Upper lobe of right lung (tissue), 1 donor: ENCODE measurements around the gene FGFR2. TPM values are rescaled to one million over a fixed set of nuclear protein-coding genes. Genes with fewer than 3 reads are reported as not detected.
A peak's percentile ranks its signal among the peaks of the same experiment; 100 is the strongest.

Source experiments
- ATAC-seq: fragments of 200-7000 bp; cut with Tn5 transposase; one replicate; pipeline ENCODE4 v1.9.1; 2020; ENCODE audit warnings: mild to moderate bottlenecking, moderate library complexity
- DNase-seq: peaks from one replicate; pipeline ENCODE4 v3.0.0-alpha.2; 2020
- H3K27ac ChIP-seq: fragments of 200-600 bp; one replicate; pipeline ENCODE4 v1.8.0; 2022
- H3K27me3 ChIP-seq: fragments of 200-600 bp; one replicate; pipeline ENCODE4 v1.8.0; 2022; ENCODE audit warnings: mild to moderate bottlenecking
- H3K36me3 ChIP-seq: fragments of 200-600 bp; one replicate; pipeline ENCODE4 v1.8.0; 2022
- H3K4me1 ChIP-seq: fragments of 200-600 bp; one replicate; pipeline ENCODE4 v1.8.0; 2022
- H3K4me3 ChIP-seq: fragments of 200-600 bp; one replicate; pipeline ENCODE4 v1.8.0; 2022; ENCODE audit warnings: mild to moderate bottlenecking
- H3K9me3 ChIP-seq: fragments of 200-600 bp; one replicate; pipeline ENCODE4 v1.8.0; 2022
- CTCF ChIP-seq: fragments of 200-600 bp; IDR thresholded peaks from one replicate; pipeline ENCODE4 v1.8.0; 2022; ENCODE audit warnings: antibody characterized with exemption
- intact Hi-C: fragments of 100-400 bp; cut with DNase I; formaldehyde crosslinking; loops from one replicate; pipeline ENCODE4 v1.11.0; 2022
- total RNA-seq: library from RNA; stranded (reverse); fragmentation: NEBNext Ultra II Directional; extraction: Animal tissue kit (Norgen Biotek cat#: 25700); gene quantifications from one replicate; pipeline ENCODE4 v1.2.1, GENCODE V29; 2021
- donor health status: DM: no; HTN: yes; CAD: no; lungs with severe emphysema.

The FGFR2 gene
- total RNA-seq, 1 donor from 2014 or later: 58.7 TPM

DNA sequence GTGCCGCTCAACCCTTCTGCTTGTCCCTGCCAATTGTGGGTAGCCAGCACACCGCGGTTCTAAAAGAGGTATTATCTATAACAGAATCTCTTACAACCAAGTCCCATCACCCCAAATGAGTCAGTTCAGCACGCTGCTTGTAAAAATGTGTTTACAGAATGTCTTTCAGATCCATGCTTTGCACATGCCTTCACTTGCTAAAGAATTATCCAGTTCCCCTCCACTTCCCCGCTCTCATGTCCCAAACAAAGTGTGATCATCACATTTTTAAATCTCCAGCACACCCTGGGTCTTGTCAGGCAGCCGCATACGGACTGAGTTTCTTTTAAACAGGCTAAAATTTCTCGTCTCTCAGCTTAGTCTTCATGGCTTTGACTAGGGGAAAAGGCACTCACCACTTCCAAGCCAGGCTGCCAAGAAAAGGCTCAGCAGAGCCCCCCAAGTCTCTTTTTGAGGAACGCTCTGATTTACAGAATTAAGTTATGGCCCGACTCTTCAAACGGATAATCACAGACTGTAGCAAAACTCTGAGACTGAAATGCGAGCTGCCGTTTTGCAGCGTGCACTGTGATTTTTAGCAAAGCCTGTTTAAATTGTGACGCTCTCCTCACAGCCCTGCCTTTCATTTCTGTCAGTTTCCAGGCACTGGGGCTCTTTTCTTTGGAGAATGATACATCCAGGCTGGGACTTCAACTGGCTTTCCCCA lies 29.8 kb upstream of the FGFR2 start:
- no peaks in the 10 kb centered on the region for H3K4me1 ChIP-seq

DNA sequence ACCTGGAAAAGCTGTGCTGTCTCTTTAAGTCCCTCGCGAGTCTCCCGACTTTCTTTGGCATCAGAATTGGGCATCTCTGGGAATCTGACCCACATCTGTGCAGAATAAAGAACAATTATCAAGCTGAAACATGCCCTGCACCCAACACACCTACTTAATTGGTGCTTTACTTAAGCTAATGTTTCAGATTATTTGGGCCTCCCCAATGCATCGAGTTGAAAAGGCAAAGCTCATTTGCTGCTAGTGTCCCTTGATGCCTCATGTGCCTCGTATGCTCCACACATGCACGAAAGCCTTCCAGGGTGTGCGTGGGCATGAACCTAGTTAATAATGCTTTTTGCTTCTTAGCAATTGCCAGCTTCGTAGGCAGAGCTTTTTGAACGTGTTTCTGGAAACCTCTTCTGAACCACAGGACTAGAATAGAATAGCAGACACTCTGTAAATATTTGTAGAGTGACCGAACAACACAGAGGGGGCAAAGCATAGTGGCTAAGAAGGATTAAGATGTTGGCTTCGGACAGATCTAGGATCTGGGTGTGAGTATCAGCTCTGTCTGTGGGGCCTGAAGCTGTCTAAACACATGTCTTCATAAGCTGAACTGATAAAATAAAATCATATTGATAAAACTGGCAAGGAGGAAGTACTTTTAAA lies 26.7 kb upstream of the FGFR2 start:
- DNase-seq: peak; percentile 15
- Histone ChIP-seq H3K27ac (no peak overlapping the region), H3K9me3 (no peaks in the 10 kb centered on the region), H3K36me3 (no peaks in the 10 kb centered on the region), H3K27me3 (no peaks in the 10 kb centered on the region), H3K4me1 (no peaks in the 10 kb centered on the region), H3K4me3 (no peak overlapping the region)
- ATAC-seq: no peak
- intact Hi-C loops: no loop called here
- no peak for TF ChIP-seq CTCF

More for the DNA sequence above, 29.8 kb upstream of the FGFR2 start:
- DNase-seq (peak; percentile 4), ATAC-seq (no peak)
- no peaks in the 10 kb centered on the region for H3K27me3 ChIP-seq
- no peak overlapping the region for H3K4me3 ChIP-seq
- intact Hi-C loops: no loop called here
- H3K27ac ChIP-seq: no peak overlapping the region
- H3K36me3 ChIP-seq: no peaks in the 10 kb centered on the region
- no peaks in the 10 kb centered on the region for H3K9me3 ChIP-seq
- no peak for TF ChIP-seq CTCF

- peak; percentile 5 for DNase-seq
- intact Hi-C loops: no loop called here
- no peak for ATAC-seq
Measured at GRCh38 chr10:121618906-121619305, 20.7 kb upstream of the FGFR2 start.

GRCh38 chr10:121617176-121617575 lies 18.9 kb upstream of the FGFR2 start:
- intact Hi-C loops: no loop called here
- no peaks in the 10 kb centered on the region for H3K27me3 ChIP-seq
- H3K9me3 ChIP-seq: no peaks in the 10 kb centered on the region
- TF ChIP-seq CTCF: no peak
- H3K4me3 ChIP-seq: no peak overlapping the region
- peak; percentile 28 for DNase-seq
- H3K36me3 ChIP-seq: no peaks in the 10 kb centered on the region
- no peak overlapping the region for H3K27ac ChIP-seq
- no peak for ATAC-seq
- H3K4me1 ChIP-seq: no peaks in the 10 kb centered on the region

More at GRCh38 chr10:121618906-121619305, 20.7 kb upstream of the FGFR2 start:
- Histone ChIP-seq H3K27ac (no peak overlapping the region), H3K4me1 (no peaks in the 10 kb centered on the region), H3K9me3 (no peaks in the 10 kb centered on the region), H3K36me3 (no peaks in the 10 kb centered on the region), H3K27me3 (no peaks in the 10 kb centered on the region), H3K4me3 (no peak overlapping the region)
- no peak for TF ChIP-seq CTCF

DNA sequence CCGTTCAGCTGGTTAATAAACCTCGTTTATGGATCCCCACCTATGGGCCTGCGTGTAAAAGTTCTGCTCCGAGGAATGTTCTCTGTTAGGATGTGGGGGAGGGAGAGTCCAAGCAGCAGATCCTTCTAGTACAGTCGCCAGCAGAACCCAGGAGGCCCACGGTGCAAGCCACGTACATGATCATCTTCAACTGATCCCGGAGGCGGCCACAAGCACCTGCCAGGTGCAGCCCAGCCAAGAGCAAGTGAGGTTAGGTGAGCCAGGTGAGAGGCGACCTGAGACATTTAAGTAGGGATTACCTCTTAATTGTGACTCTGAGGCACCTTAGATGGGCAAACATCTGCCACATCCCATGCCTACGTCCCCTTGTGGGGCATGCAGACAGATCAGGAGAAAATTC lies 18.0 kb upstream of the FGFR2 start:
- Histone ChIP-seq H3K27ac (no peak overlapping the region), H3K36me3 (no peaks in the 10 kb centered on the region), H3K4me3 (no peak overlapping the region), H3K4me1 (no peaks in the 10 kb centered on the region), H3K9me3 (no peaks in the 10 kb centered on the region), H3K27me3 (no peaks in the 10 kb centered on the region)
- no peak for TF ChIP-seq CTCF
- intact Hi-C loops: no loop called here
- DNase-seq (peak; percentile 17), ATAC-seq (no peak)
